NCI-H1930 (cell line): ENCODE measurements around the gene RER1.

ENCODE experiments used
- DNase-seq, 2 experiments: peaks; one replicate each; lab custom pipeline; 2025; lab: John Stamatoyannopoulos, UW

RER1 gene

GRCh38 chr1:2375923-2376260 is 15.7 kb upstream of the RER1 start:
- no peak for DNase-seq

GRCh38 chr1:2376261-2376741 is 15.3 kb upstream of the RER1 start:
- DNase-seq: no peak

GRCh38 chr1:2376931-2377672 is 14.5 kb upstream of the RER1 start:
- DNase-seq: no peak

- DNase-seq: no peak
Observed at GRCh38 chr1:2377751-2378440, 13.7 kb upstream of the RER1 start.

GRCh38 chr1:2378441-2378851 is 13.2 kb upstream of the RER1 start:
- DNase-seq: no peak

GRCh38 chr1:2378956-2379732 is 12.5 kb upstream of the RER1 start:
- DNase-seq: no peak

- no peak for DNase-seq
Observed at GRCh38 chr1:2379733-2380404, 11.8 kb upstream of the RER1 start.

- no peak for DNase-seq
Observed at GRCh38 chr1:2380816-2381591, 10.6 kb upstream of the RER1 start.

- peak in 1 of 2 experiments; percentile 55 for DNase-seq
Observed at GRCh38 chr1:2381741-2382620, 9.7 kb upstream of the RER1 start.

- DNase-seq: peak in 1 of 2 experiments; percentile 34
Observed at GRCh38 chr1:2382621-2383361, 8.8 kb upstream of the RER1 start.

- no peak for DNase-seq
Observed at GRCh38 chr1:2383576-2383975, 8.1 kb upstream of the RER1 start.

GRCh38 chr1:2384130-2384860 is 7.3 kb upstream of the RER1 start:
- no peak for DNase-seq

- no peak for DNase-seq
Observed at GRCh38 chr1:2384941-2385481, 6.6 kb upstream of the RER1 start.

- no peak for DNase-seq
Observed at GRCh38 chr1:2385606-2386280, 5.9 kb upstream of the RER1 start.

GRCh38 chr1:2386636-2387611 is 4.7 kb upstream of the RER1 start:
- DNase-seq: no peak

- DNase-seq: no peak
Observed at GRCh38 chr1:2388004-2388913, 3.4 kb upstream of the RER1 start.
